HepG2 (cell line): ENCODE measurements around the gene TAT. TPM values are rescaled to one million over a fixed set of nuclear protein-coding genes. Genes with fewer than 3 reads are reported as not detected.

Experiments used
- ATAC-seq: fragments of 200-7000 bp; cut with Tn5 transposase; 3 replicates; pipeline ENCODE4 v1.9.1; 2020; ENCODE audit warnings: mild to moderate bottlenecking, moderate library complexity
- BruUV-seq: library from RNA; stranded (reverse); fragments of 400-500 nt; replicated peaks from 2 replicates; lab custom pipeline; 2021; lab: Mats Ljungman, UMichigan
- CTCF ChIA-PET: fragments of 300-600 bp; formaldehyde crosslinking; extraction: SDS; loops from one replicate; lab custom pipeline; 2021; ENCODE audit warnings: low total read pairs, inconsistent platforms, low intra/inter-chr PET ratio; lab: Yijun Ruan, JAX
- POLR2A ChIA-PET: fragments of 350-600 bp; sonication (Branson Sonifier 250); formaldehyde crosslinking; loops from one replicate; lab custom pipeline; 2020; ENCODE audit warnings: antibody characterized with exemption, inconsistent platforms; lab: Yijun Ruan, JAX
- DNase-seq: peaks from one replicate; pipeline ENCODE4 v3.0.0-alpha.2; 2015; ENCODE audit warnings: low spot score
- FAIRE-seq: peaks from 3 replicates; lab custom pipeline; 2011; peaks lifted over from hg19 to GRCh38; lab: Jason Lieb, UNC
- H2AFZ ChIP-seq: one replicate; pipeline ENCODE4 v1.6.1; 2011; ENCODE audit warnings: low read length, inconsistent platforms
- H3K27ac ChIP-seq: fragments of 300-600 bp; 3 replicates; pipeline ENCODE4 v1.8.0; 2011; ENCODE audit warnings: mixed run types, mild to moderate bottlenecking, mixed read lengths, low read length, inconsistent platforms; ENCODE audit not compliant: insufficient read depth; ENCODE audit errors: extremely low read length
- H3K27me3 ChIP-seq, 2 experiments: fragments of 200-600 bp in 1 of 2; 2 replicates in 1 of 2; 3 replicates in 1 of 2; pipeline versions ENCODE4 v1.6.0 to v1.8.0; 2011; ENCODE audit warnings: low read length in 2 of 2, mild to moderate bottlenecking in 2 of 2, moderate library complexity in 2 of 2, inconsistent platforms in 1 of 2; ENCODE audit not compliant: insufficient read depth in 2 of 2, control insufficient read depth in 1 of 2
- H3K36me3 ChIP-seq, 2 experiments: fragments of 200-600 bp in 1 of 2; replicated peaks in 1 of 2; 2 replicates in 1 of 2; 3 replicates in 1 of 2; pipeline versions ENCODE4 v1.5.1 to v1.8.0; 2011; ENCODE audit warnings: low read length in 2 of 2, inconsistent platforms in 1 of 2; ENCODE audit not compliant: insufficient read depth in 2 of 2, control insufficient read depth in 1 of 2
- H3K4me1 ChIP-seq: 2 replicates; pipeline ENCODE4 v1.5.1; 2012; ENCODE audit warnings: low read length, inconsistent platforms; ENCODE audit not compliant: insufficient read depth
- H3K4me2 ChIP-seq: 2 replicates; pipeline ENCODE4 v1.6.0; 2011; ENCODE audit warnings: low read depth, low read length, inconsistent platforms
- H3K4me3 ChIP-seq, 3 experiments: fragments of 200-600 bp in 1 of 3; sonication (generic), shearing (Covaris generic) in 1 of 3; replicated peaks in 1 of 3; 2 replicates each; pipeline ENCODE4 v1.5.1; 2011 to 2016; ENCODE audit warnings: low read length in 3 of 3, inconsistent platforms in 2 of 3, low read depth in 2 of 3, mild to moderate bottlenecking in 2 of 3, control low read depth in 1 of 3, mixed read lengths in 1 of 3; ENCODE audit not compliant: insufficient read depth in 1 of 3
- H3K79me2 ChIP-seq: one replicate; pipeline ENCODE4 v1.6.1; 2011; ENCODE audit warnings: low read length, inconsistent platforms; ENCODE audit not compliant: insufficient read depth
- H3K9ac ChIP-seq: 2 replicates; pipeline ENCODE4 v1.6.0; 2011; ENCODE audit warnings: mild to moderate bottlenecking, low read depth, low read length, inconsistent platforms; ENCODE audit not compliant: insufficient read depth
- H3K9me3 ChIP-seq: 2 replicates; pipeline ENCODE4 v1.5.1; 2012; ENCODE audit warnings: mild to moderate bottlenecking, low read length
- H4K20me1 ChIP-seq: 2 replicates; pipeline ENCODE4 v1.6.0; 2011; ENCODE audit warnings: inconsistent platforms, mild to moderate bottlenecking, low read length, moderate library complexity; ENCODE audit not compliant: insufficient read depth
- SUZ12 ChIP-seq: fragments of 150-350 bp; IDR thresholded peaks from 2 replicates; pipeline ENCODE4 v1.6.1; 2014; ENCODE audit warnings: low read depth, low read length
- ZSCAN21 ChIP-seq: sonication (generic); formaldehyde crosslinking; IDR thresholded peaks from 2 replicates; pipeline ENCODE4 v1.8.0; 2022; ENCODE audit warnings: mild to moderate bottlenecking, missing genetic modification reagents, moderate library complexity, borderline replicate concordance
- WGBS: methylation state at CpG from one replicate; pipeline ENCODE4 v1.1.6; 2017; ENCODE audit warnings: low lambda C conversion rate; 5-methylcytosine and 5-hydroxymethylcytosine counted together
- in situ Hi-C: cut with HindIII; loops from 2 replicates; pipeline ENCODE4 v1.10.0; 2017; ENCODE audit warnings: low pct_unique_long_range_greater_than_20kb; ENCODE audit not compliant: extremely low pct_ligation_motif_present
- intact Hi-C: fragments of 100-400 bp; cut with micrococcal nuclease; formaldehyde crosslinking; loops from one replicate; pipeline ENCODE4 v1.10.0; 2022; ENCODE audit not compliant: unreplicated experiment
- polyA plus RNA-seq, 8 experiments: library from polyadenylated mRNA; depleted of rRNA in 3 of 8; stranded (reverse) in 7 of 8; unstranded in 1 of 8; fragments of >200 nt; fragmentation: Illumina TruSeq in 4 of 8; extraction: Trizol in 4 of 8; gene quantifications; 2 replicates each; pipeline versions ENCODE4 v1.2.1 to v1.2.3, GENCODE V29; 2011 to 2016; ENCODE audit warnings: low read depth in 4 of 8, missing spikeins in 1 of 8, mixed read lengths in 1 of 8; ENCODE audit not compliant: insufficient read depth in 1 of 8
- small RNA-seq, 3 experiments: library from RNA; depleted of rRNA; stranded (forward); fragments of <200 nt; gene quantifications; one replicate each; pipeline ENCODE3, GENCODE V24; 2012; ENCODE audit warnings: low read depth in 2 of 3, low replicate concordance in 1 of 3; ENCODE audit not compliant: insufficient read length in 3 of 3, insufficient read depth in 2 of 3
- total RNA-seq, 5 experiments: library from RNA; depleted of rRNA; stranded (reverse); fragments of >200 nt; fragmentation: Illumina TruSeq; extraction: Trizol; gene quantifications; 2 replicates each; pipeline ENCODE4 v1.2.3, GENCODE V29; 2016; ENCODE audit warnings: low read depth in 1 of 5

TAT gene
- total and polyA plus RNA-seq, 2 of the 13 experiments (the other 11 are each of a cell fraction or from before 2014, with no cell fraction given): 1.6 to 5.8 TPM

DNA sequence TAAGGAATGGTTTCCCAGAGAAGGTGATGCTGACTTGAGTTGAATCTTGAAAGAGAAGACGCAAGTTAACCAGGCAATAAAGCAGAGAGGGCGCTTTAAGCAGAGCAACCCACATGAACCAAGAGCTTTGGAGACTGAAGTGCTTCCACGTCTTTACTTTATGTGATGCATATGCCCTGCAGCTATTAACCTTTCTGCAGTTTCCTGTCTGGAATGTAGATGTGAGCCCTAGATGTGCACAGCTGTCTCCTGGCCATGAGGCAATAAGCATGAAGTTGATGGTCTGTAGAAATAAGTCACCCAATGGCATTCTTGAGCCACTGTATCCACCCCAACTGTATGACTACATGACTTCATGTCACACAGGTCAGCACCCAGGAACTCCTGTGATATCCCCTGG, 56.3 kb downstream of the TAT start:
- ATAC-seq: no peak

More for the DNA sequence above, 56.3 kb downstream of the TAT start:
- no TSS peak for BruUV-seq
- H3K79me2 ChIP-seq: no peaks in the 10 kb centered on the region
- POLR2A ChIA-PET: no interaction called here
- no peak for FAIRE-seq
- H2AFZ ChIP-seq: no peak overlapping the region
- peaks cover 1 to 47% of the 10 kb centered on the region in 2 experiments; a peak in 4 of 5 replicates for H3K27me3 ChIP-seq
- no peaks in the 10 kb centered on the region for H3K9me3 ChIP-seq
- intact Hi-C loops: no loop called here
- peaks cover 7% of the 10 kb centered on the region; the same call in 1 of the 2 replicates for H3K4me1 ChIP-seq
- no peak overlapping the region for H3K9ac ChIP-seq
- no peaks in the 10 kb centered on the region for H4K20me1 ChIP-seq
- CTCF ChIA-PET: no interaction called here
- TF ChIP-seq ZSCAN21 (CRISPR knock-in tag) (no peak), SUZ12 (no peak)
- H3K27ac ChIP-seq: no peak overlapping the region
- no peak overlapping the region for H3K4me3 ChIP-seq
- in situ Hi-C loops: no loop called here
- no peak overlapping the region for H3K4me2 ChIP-seq
- WGBS: 37% methylated on average over 3 of the region's 3 CpGs
- H3K36me3 ChIP-seq: no peaks in the 10 kb centered on the region
- DNase-seq: no peak

Small RNAs within 50 kb of the gene (small RNA-seq; reads per million reads assigned to genes)
- 0 reads per million in 3 experiments for gene RNU6-1061P

Other genes starting within 250 kb of the TAT start
- 0.22 and 0.40 TPM in 2 replicates for gene CALB2, start 218.4 kb downstream of the TAT start, total RNA-seq (2016; rRNA removed; fragmentation: Illumina TruSeq; extraction: Trizol)
- 0.20 and 0.37 TPM in 2 replicates for gene CALB2, start 218.4 kb downstream of the TAT start, polyA plus RNA-seq (2011; rRNA removed)
- not detected in 2 replicates for gene TLE7, start 135.0 kb downstream of the TAT start, total RNA-seq (2016; rRNA removed; fragmentation: Illumina TruSeq; extraction: Trizol)
- gene TLE7, start 135.0 kb downstream of the TAT start, polyA plus RNA-seq (2011; rRNA removed): not detected in 2 replicates
- gene ZNF23, start 114.8 kb downstream of the TAT start, total RNA-seq (2016; rRNA removed; fragmentation: Illumina TruSeq; extraction: Trizol): 12.2 and 14.0 TPM in 2 replicates
- 8.6 and 9.0 TPM in 2 replicates for gene ZNF23, start 114.8 kb downstream of the TAT start, polyA plus RNA-seq (2011; rRNA removed)
- 4.6 and 5.8 TPM in 2 replicates for gene ZNF19, start 87.8 kb downstream of the TAT start, total RNA-seq (2016; rRNA removed; fragmentation: Illumina TruSeq; extraction: Trizol)
- gene ZNF19, start 87.8 kb downstream of the TAT start, polyA plus RNA-seq (2011; rRNA removed): 3.2 and 3.7 TPM in 2 replicates
- not detected in 2 replicates for gene CHST4, start 50.7 kb downstream of the TAT start, total RNA-seq (2016; rRNA removed; fragmentation: Illumina TruSeq; extraction: Trizol)
- not detected in 2 replicates for gene CHST4, start 50.7 kb downstream of the TAT start, polyA plus RNA-seq (2011; rRNA removed)
- 3.6 and 5.6 TPM in 2 replicates for gene MARVELD3, start 49.1 kb upstream of the TAT start, total RNA-seq (2016; rRNA removed; fragmentation: Illumina TruSeq; extraction: Trizol)
- 4.8 and 5.0 TPM in 2 replicates for gene MARVELD3, start 49.1 kb upstream of the TAT start, polyA plus RNA-seq (2011; rRNA removed)
- 8.9 and 9.6 TPM in 2 replicates for gene PHLPP2, start 147.6 kb upstream of the TAT start, total RNA-seq (2016; rRNA removed; fragmentation: Illumina TruSeq; extraction: Trizol)
- gene PHLPP2, start 147.6 kb upstream of the TAT start, polyA plus RNA-seq (2011; rRNA removed): 8.9 and 13.8 TPM in 2 replicates
- gene AP1G1, start 231.7 kb upstream of the TAT start, total RNA-seq (2016; rRNA removed; fragmentation: Illumina TruSeq; extraction: Trizol): 66.2 and 87.1 TPM in 2 replicates
- gene AP1G1, start 231.7 kb upstream of the TAT start, polyA plus RNA-seq (2011; rRNA removed): 58.8 and 62.2 TPM in 2 replicates